Measurements from ENCODE around the gene EVA1B. TPM values are rescaled to one million over a fixed set of nuclear protein-coding genes. Genes with fewer than 3 reads are reported as not detected.

EVA1B gene
- total RNA-seq, 1 experiment from 2014 or later = 5.5 TPM

- no peak for DNase-seq
- peaks cover 0 to 2% (median 0%) of the 10 kb centered on the region in 3 experiments; a peak in 1 of 7 replicates for H3K36me3 Mint-ChIP-seq (ENCODE audit: insufficient read depth in 1 of 3, low read depth in 3 of 3)
- no CpG with 5 or more reads among the region's 6 CpGs for WGBS (ENCODE audit: extremely low coverage, insufficient read length, low lambda C conversion rate)
These were observed 5.3 kb upstream of the EVA1B start for GRCh38 chr1:36328713-36329112.

More at GRCh38 chr1:36328713-36329112, 5.3 kb upstream of the EVA1B start:
- Histone ChIP-seq H3K14ac (ENCODE audit: insufficient read depth, low read length) (no peak overlapping the region), H3K27ac (ENCODE audit: insufficient read length, low read depth, low read length) (no peak overlapping the region), H3K23me2 (ENCODE audit: insufficient read length, low read depth, low read length, poor library complexity, severe bottlenecking) (peaks cover 9% of the 10 kb centered on the region), H3K4me2 (ENCODE audit: insufficient read depth, insufficient read length, low read length) (no peak overlapping the region), H3K27me3 (ENCODE audit: insufficient read depth, low read length) (no peaks in the 10 kb centered on the region), H2BK120ac (ENCODE audit: low read depth, low read length, poor library complexity, severe bottlenecking) (no peak overlapping the region), H2BK12ac (ENCODE audit: insufficient read length, low read depth, low read length) (no peak overlapping the region), H2BK5ac (ENCODE audit: insufficient read length, low read length) (no peak overlapping the region), H3K56ac (ENCODE audit: insufficient read length, low read depth, low read length) (no peak overlapping the region), H3K18ac (ENCODE audit: insufficient read length, low read depth, low read length) (no peak overlapping the region), H2AK5ac (ENCODE audit: insufficient read length, low read length) (no peak overlapping the region), H2AFZ (ENCODE audit: low read length) (no peak overlapping the region), H3K9me3 (ENCODE audit: control insufficient read depth, low read depth, low read length) (no peaks in the 10 kb centered on the region), H3K23ac (ENCODE audit: insufficient read length, low read depth, low read length) (no peak overlapping the region), H3K4ac (ENCODE audit: low read depth, low read length) (no peak overlapping the region), H3T11ph (ENCODE audit: low read length) (no peak overlapping the region), H2BK20ac (ENCODE audit: low read depth, low read length, poor library complexity, severe bottlenecking) (no peak overlapping the region), H4K20me1 (ENCODE audit: control insufficient read depth, insufficient read depth, insufficient read length) (peaks cover 5% of the 10 kb centered on the region), H3K4me1 (ENCODE audit: insufficient read depth, low read length) (no peaks in the 10 kb centered on the region), H4K5ac (ENCODE audit: insufficient read length, low read depth, low read length) (no peak overlapping the region), H3K79me2 (ENCODE audit: insufficient read depth, low read length) (no peaks in the 10 kb centered on the region), H3K9ac (ENCODE audit: extremely low read depth, insufficient read length, low read length) (no peak overlapping the region), H4K91ac (ENCODE audit: insufficient read length, low read depth, low read length) (no peak overlapping the region), H4K8ac (replicated peaks; ENCODE audit: insufficient read length, low read depth, low read length) (no peak overlapping the region), H3K79me1 (ENCODE audit: insufficient read depth, low read depth, low read length, poor library complexity, severe bottlenecking) (no peaks in the 10 kb centered on the region), H2BK15ac (ENCODE audit: low read depth, low read length) (no peak overlapping the region)
- Mint-ChIP-seq H3K4me3 (no peak overlapping the region), H3K27me3 (ENCODE audit: low read depth) (peaks cover 42% of the 10 kb centered on the region), H3K27ac (no peak overlapping the region), H3K9me3 (no peaks in the 10 kb centered on the region; a peak in 1 of 5 replicates), H3K4me1 (peaks cover 15 to 16% of the 10 kb centered on the region in 2 experiments)
- TF ChIP-seq CTCF (conservative IDR thresholded peaks at IDR 0.05) = no peak

Measured in H9 (cell line).